Liver (tissue), 3 donors: ENCODE measurements around the gene BRF1.

Experiments used
- HNF4A ChIP-seq, 2 donors: conservative IDR thresholded peaks; 2 replicates each; pipeline ENCODE4 v1.6.1; 2016; ENCODE audit warnings: antibody characterized with exemption in 2 of 2, mild to moderate bottlenecking in 2 of 2
- JUND ChIP-seq, 2 donors: IDR thresholded peaks; 2 replicates each; pipeline ENCODE4 v1.6.1; 2016; ENCODE audit warnings: antibody characterized with exemption in 2 of 2
- RXRA ChIP-seq, 2 donors: IDR thresholded peaks; 2 replicates each; pipeline ENCODE4 v1.6.1; 2017 to 2018; ENCODE audit warnings: antibody characterized with exemption in 2 of 2, mild to moderate bottlenecking in 1 of 2
- SP1 ChIP-seq: IDR thresholded peaks from 2 replicates; pipeline ENCODE4 v1.6.1; 2018; ENCODE audit warnings: antibody characterized with exemption, mild to moderate bottlenecking
- TAF1 ChIP-seq: conservative IDR thresholded peaks from 2 replicates; pipeline ENCODE4 v1.6.1; 2016; ENCODE audit warnings: antibody characterized with exemption, mild to moderate bottlenecking
- YY1 ChIP-seq: IDR thresholded peaks from 2 replicates; pipeline ENCODE4 v1.6.1; 2016; ENCODE audit warnings: antibody characterized with exemption, mild to moderate bottlenecking
- TF ChIP-seq, protein P1 (sequence below): fragments of 150-350 bp; IDR thresholded peaks from 2 replicates; pipeline ENCODE4 v1.5.1; 2017; ENCODE audit warnings: improper control_type of control experiment, low read depth, low read length; ENCODE audit not compliant: missing input control
- TF ChIP-seq, protein P2 (sequence below): IDR thresholded peaks from 2 replicates; pipeline ENCODE4 v1.6.1; 2016; ENCODE audit warnings: antibody characterized with exemption, mild to moderate bottlenecking
- TF ChIP-seq, protein P3 (sequence below): IDR thresholded peaks from 2 replicates; pipeline ENCODE4 v1.6.1; 2016; ENCODE audit warnings: antibody characterized with exemption
- TF ChIP-seq, protein P4 (sequence below): IDR thresholded peaks from 2 replicates; pipeline ENCODE4 v1.6.1; 2016; ENCODE audit warnings: antibody characterized with exemption
- donor health status: healthy.
- donor health status: healthy.

DNA sequence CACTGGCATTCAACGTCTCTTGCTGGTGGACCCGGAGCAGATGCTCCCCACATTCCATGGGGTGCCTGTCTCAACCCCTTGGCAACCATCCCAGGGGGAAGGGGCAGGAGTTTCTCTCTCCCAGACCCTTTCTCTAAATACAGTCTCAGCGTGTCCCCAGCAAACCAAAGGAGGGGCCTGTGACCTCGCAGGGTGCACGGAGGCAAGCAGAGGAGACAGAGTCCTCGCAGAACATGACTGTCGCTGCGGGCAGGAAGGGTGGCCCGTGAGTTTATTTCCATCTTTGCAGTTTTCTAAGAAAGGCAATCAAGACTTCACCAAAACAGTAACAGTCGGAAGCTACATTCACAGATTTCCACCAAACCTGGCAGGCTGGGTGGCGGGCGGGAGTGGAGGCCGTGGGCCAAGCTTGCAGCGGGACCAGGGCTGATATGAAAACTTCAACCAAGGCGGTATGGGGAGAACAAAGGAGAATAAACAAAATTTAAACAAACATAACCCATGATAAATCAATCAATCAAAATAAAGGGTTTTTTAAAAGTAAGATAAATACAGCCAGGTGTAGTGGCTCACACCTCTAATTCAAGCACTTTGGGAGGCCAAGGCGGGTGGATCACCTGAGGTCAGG is 18.6 kb downstream of the BRF1 start:
- TF ChIP-seq, protein P1, sequence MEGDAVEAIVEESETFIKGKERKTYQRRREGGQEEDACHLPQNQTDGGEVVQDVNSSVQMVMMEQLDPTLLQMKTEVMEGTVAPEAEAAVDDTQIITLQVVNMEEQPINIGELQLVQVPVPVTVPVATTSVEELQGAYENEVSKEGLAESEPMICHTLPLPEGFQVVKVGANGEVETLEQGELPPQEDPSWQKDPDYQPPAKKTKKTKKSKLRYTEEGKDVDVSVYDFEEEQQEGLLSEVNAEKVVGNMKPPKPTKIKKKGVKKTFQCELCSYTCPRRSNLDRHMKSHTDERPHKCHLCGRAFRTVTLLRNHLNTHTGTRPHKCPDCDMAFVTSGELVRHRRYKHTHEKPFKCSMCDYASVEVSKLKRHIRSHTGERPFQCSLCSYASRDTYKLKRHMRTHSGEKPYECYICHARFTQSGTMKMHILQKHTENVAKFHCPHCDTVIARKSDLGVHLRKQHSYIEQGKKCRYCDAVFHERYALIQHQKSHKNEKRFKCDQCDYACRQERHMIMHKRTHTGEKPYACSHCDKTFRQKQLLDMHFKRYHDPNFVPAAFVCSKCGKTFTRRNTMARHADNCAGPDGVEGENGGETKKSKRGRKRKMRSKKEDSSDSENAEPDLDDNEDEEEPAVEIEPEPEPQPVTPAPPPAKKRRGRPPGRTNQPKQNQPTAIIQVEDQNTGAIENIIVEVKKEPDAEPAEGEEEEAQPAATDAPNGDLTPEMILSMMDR = no peak
- TF ChIP-seq YY1 (no peak), RXRA (IDR thresholded peaks at IDR 0.05) (no peak), SP1 (no peak), HNF4A (conservative IDR thresholded peaks at IDR 0.05) (no peak), TAF1 (no peak), JUND (IDR thresholded peaks at IDR 0.05) (no peak)
- TF ChIP-seq, protein P2, sequence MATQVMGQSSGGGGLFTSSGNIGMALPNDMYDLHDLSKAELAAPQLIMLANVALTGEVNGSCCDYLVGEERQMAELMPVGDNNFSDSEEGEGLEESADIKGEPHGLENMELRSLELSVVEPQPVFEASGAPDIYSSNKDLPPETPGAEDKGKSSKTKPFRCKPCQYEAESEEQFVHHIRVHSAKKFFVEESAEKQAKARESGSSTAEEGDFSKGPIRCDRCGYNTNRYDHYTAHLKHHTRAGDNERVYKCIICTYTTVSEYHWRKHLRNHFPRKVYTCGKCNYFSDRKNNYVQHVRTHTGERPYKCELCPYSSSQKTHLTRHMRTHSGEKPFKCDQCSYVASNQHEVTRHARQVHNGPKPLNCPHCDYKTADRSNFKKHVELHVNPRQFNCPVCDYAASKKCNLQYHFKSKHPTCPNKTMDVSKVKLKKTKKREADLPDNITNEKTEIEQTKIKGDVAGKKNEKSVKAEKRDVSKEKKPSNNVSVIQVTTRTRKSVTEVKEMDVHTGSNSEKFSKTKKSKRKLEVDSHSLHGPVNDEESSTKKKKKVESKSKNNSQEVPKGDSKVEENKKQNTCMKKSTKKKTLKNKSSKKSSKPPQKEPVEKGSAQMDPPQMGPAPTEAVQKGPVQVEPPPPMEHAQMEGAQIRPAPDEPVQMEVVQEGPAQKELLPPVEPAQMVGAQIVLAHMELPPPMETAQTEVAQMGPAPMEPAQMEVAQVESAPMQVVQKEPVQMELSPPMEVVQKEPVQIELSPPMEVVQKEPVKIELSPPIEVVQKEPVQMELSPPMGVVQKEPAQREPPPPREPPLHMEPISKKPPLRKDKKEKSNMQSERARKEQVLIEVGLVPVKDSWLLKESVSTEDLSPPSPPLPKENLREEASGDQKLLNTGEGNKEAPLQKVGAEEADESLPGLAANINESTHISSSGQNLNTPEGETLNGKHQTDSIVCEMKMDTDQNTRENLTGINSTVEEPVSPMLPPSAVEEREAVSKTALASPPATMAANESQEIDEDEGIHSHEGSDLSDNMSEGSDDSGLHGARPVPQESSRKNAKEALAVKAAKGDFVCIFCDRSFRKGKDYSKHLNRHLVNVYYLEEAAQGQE = no peak
- TF ChIP-seq, protein P3, sequence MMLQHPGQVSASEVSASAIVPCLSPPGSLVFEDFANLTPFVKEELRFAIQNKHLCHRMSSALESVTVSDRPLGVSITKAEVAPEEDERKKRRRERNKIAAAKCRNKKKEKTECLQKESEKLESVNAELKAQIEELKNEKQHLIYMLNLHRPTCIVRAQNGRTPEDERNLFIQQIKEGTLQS = no peak
- TF ChIP-seq, protein P4, sequence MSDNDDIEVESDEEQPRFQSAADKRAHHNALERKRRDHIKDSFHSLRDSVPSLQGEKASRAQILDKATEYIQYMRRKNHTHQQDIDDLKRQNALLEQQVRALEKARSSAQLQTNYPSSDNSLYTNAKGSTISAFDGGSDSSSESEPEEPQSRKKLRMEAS = no peak
